ENCODE results near the gene IGLON5.

DNA sequence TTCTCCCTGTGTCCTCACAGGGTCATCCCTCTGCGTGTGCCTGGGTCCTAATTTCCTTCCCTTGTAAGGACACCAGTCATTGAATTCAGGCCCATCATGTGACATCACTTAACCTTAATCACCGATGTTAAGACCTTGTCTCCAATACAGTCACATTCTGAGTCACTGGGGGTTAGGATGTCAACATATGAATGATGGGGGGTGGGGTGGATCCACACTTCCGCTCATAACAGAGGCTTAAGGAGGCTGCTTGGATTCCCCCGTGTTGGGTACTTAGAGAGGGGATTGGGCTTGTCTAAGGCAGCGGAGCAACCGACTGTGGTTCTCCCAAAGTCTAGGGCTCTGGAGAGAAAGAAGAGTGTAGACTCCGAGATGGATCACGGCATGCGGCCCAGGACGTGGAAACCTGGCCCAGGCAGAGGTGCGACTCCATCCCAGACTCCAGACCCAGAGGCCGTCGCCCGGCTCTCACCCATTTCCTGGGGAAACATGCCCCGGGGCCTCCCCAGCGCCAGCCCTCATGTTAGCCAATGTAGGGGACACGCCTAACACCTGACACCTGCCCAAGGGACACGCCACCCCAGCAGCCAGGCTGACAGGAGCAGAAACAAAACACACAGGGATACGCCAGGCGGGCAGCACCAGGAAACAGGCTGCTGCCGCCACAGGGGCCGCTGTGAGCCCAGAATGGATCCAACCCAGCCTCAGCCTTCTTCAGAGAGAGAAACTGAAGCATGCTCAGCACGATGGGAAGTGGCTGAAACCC is 17.1 kb upstream of the IGLON5 start:
- TF ChIP-seq, protein P1, sequence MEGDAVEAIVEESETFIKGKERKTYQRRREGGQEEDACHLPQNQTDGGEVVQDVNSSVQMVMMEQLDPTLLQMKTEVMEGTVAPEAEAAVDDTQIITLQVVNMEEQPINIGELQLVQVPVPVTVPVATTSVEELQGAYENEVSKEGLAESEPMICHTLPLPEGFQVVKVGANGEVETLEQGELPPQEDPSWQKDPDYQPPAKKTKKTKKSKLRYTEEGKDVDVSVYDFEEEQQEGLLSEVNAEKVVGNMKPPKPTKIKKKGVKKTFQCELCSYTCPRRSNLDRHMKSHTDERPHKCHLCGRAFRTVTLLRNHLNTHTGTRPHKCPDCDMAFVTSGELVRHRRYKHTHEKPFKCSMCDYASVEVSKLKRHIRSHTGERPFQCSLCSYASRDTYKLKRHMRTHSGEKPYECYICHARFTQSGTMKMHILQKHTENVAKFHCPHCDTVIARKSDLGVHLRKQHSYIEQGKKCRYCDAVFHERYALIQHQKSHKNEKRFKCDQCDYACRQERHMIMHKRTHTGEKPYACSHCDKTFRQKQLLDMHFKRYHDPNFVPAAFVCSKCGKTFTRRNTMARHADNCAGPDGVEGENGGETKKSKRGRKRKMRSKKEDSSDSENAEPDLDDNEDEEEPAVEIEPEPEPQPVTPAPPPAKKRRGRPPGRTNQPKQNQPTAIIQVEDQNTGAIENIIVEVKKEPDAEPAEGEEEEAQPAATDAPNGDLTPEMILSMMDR (IDR thresholded peaks at IDR 0.05): no peak
- TF ChIP-seq POLR2A (IDR thresholded peaks at IDR 0.05): no peak
